GM08714 (cell line): ENCODE data around the gene SNAP91.
"Not testable (repeated sequence)": the region's sequence is repeated elsewhere in the genome, so short reads cannot be mapped to it uniquely, and the experiment has no call there.

Experiments used
- H3K4me3 ChIP-seq: fragments of 200-500 bp; sonication (Bioruptor generic); 2 replicates; pipeline ENCODE4 v1.5.1; 2014; ENCODE audit warnings: mild to moderate bottlenecking, low read length, inconsistent platforms
- ZNF274 ChIP-seq: IDR thresholded peaks from 2 replicates; pipeline ENCODE4 v1.6.1; 2012; ENCODE audit warnings: mild to moderate bottlenecking, low read depth, low read length

Gene SNAP91

GRCh38 chr6:83702749-83703148 lies 6.2 kb downstream of the SNAP91 start:
- H3K4me3 ChIP-seq: no peak overlapping the region
- no peak for TF ChIP-seq ZNF274

- no peak overlapping the region for H3K4me3 ChIP-seq
- no peak for TF ChIP-seq ZNF274
Measured at GRCh38 chr6:83702077-83702476, 6.8 kb downstream of the SNAP91 start.

GRCh38 chr6:83696674-83697073 lies 12.2 kb downstream of the SNAP91 start:
- no peak overlapping the region for H3K4me3 ChIP-seq
- TF ChIP-seq ZNF274: no peak

GRCh38 chr6:83685481-83685880 lies 23.4 kb downstream of the SNAP91 start:
- no peak for TF ChIP-seq ZNF274
- H3K4me3 ChIP-seq: no peak overlapping the region

- TF ChIP-seq ZNF274: no peak
- H3K4me3 ChIP-seq: no peak overlapping the region
Measured at GRCh38 chr6:83677791-83678190, 31.1 kb downstream of the SNAP91 start.

- no peak for TF ChIP-seq ZNF274
Measured at GRCh38 chr6:83637953-83638352, 70.9 kb downstream of the SNAP91 start.

GRCh38 chr6:83636800-83637199 lies 72.1 kb downstream of the SNAP91 start:
- TF ChIP-seq ZNF274: no peak
- no peak overlapping the region for H3K4me3 ChIP-seq

More at GRCh38 chr6:83637953-83638352, 70.9 kb downstream of the SNAP91 start:
- H3K4me3 ChIP-seq: no peak overlapping the region

- no peak for TF ChIP-seq ZNF274
- H3K4me3 ChIP-seq: no peak overlapping the region
Measured at GRCh38 chr6:83633609-83634008, 75.3 kb downstream of the SNAP91 start.

- TF ChIP-seq ZNF274: no peak
- no peak overlapping the region for H3K4me3 ChIP-seq
Measured at GRCh38 chr6:83633149-83633548, 75.8 kb downstream of the SNAP91 start.

GRCh38 chr6:83629908-83630307 lies 79.0 kb downstream of the SNAP91 start:
- not testable (repeated sequence) for H3K4me3 ChIP-seq

GRCh38 chr6:83615025-83615999 lies 93.6 kb downstream of the SNAP91 start:
- TF ChIP-seq ZNF274: no peak
- H3K4me3 ChIP-seq: no peak overlapping the region

GRCh38 chr6:83613378-83613777 lies 95.5 kb downstream of the SNAP91 start:
- TF ChIP-seq ZNF274: no peak

GRCh38 chr6:83609248-83609647 lies 99.7 kb downstream of the SNAP91 start:
- H3K4me3 ChIP-seq: no peak overlapping the region
- no peak for TF ChIP-seq ZNF274

More at GRCh38 chr6:83613378-83613777, 95.5 kb downstream of the SNAP91 start:
- no peak overlapping the region for H3K4me3 ChIP-seq

GRCh38 chr6:83605517-83605916 lies 103.4 kb downstream of the SNAP91 start:
- H3K4me3 ChIP-seq: no peak overlapping the region
- no peak for TF ChIP-seq ZNF274

- TF ChIP-seq ZNF274: no peak
- H3K4me3 ChIP-seq: no peak overlapping the region
Measured at GRCh38 chr6:83603551-83603950, 105.3 kb downstream of the SNAP91 start.
